ENCODE measurements around the gene LGALS9.
"Not testable (repeated sequence)": the region's sequence is repeated elsewhere in the genome, so short reads cannot be mapped to it uniquely, and the experiment has no call there.

The LGALS9 gene

GRCh38 chr17:27656620-27657019 lies 25.6 kb downstream of the LGALS9 start:
- not testable (repeated sequence) for H3K4me3 ChIP-seq (ENCODE audit: low read depth in 1 of 2, low read length in 2 of 2); H3K27ac ChIP-seq (ENCODE audit: low read length); H3K4me1 ChIP-seq (ENCODE audit: control insufficient read depth in 1 of 2, insufficient read depth in 2 of 2, low read length in 2 of 2); H3K27me3 ChIP-seq (ENCODE audit: low read depth, low read length); H3K36me3 ChIP-seq (ENCODE audit: control insufficient read depth in 1 of 2, insufficient read depth in 2 of 2, low read length in 2 of 2); H3K9me3 ChIP-seq (ENCODE audit: control insufficient read depth in 1 of 2, low read length in 2 of 2)

GRCh38 chr17:27657620-27658019 lies 26.6 kb downstream of the LGALS9 start:
- no peaks in the 10 kb centered on the region for H3K36me3 ChIP-seq (ENCODE audit: control insufficient read depth in 1 of 2, insufficient read depth in 2 of 2, low read length in 2 of 2)
- H3K27me3 ChIP-seq (ENCODE audit: low read depth, low read length) = no peaks in the 10 kb centered on the region
- H3K4me1 ChIP-seq (ENCODE audit: control insufficient read depth in 1 of 2, insufficient read depth in 2 of 2, low read length in 2 of 2) = no peaks in the 10 kb centered on the region
- H3K27ac ChIP-seq (ENCODE audit: low read length) = no peak overlapping the region
- no peaks in the 10 kb centered on the region for H3K9me3 ChIP-seq (ENCODE audit: control insufficient read depth in 1 of 2, low read length in 2 of 2)
- H3K4me3 ChIP-seq (ENCODE audit: low read depth in 1 of 2, low read length in 2 of 2) = no peak overlapping the region

GRCh38 chr17:27659683-27660082 lies 28.7 kb downstream of the LGALS9 start:
- Histone ChIP-seq H3K27me3 (ENCODE audit: low read depth, low read length) (no peaks in the 10 kb centered on the region), H3K4me3 (ENCODE audit: low read depth in 1 of 2, low read length in 2 of 2) (no peak overlapping the region), H3K36me3 (ENCODE audit: control insufficient read depth in 1 of 2, insufficient read depth in 2 of 2, low read length in 2 of 2) (no peaks in the 10 kb centered on the region), H3K9me3 (ENCODE audit: control insufficient read depth in 1 of 2, low read length in 2 of 2) (no peaks in the 10 kb centered on the region), H3K4me1 (ENCODE audit: control insufficient read depth in 1 of 2, insufficient read depth in 2 of 2, low read length in 2 of 2) (no peaks in the 10 kb centered on the region), H3K27ac (ENCODE audit: low read length) (no peak overlapping the region)

- Histone ChIP-seq H3K4me1 (ENCODE audit: control insufficient read depth in 1 of 2, insufficient read depth in 2 of 2, low read length in 2 of 2) (no peaks in the 10 kb centered on the region), H3K9me3 (ENCODE audit: control insufficient read depth in 1 of 2, low read length in 2 of 2) (no peaks in the 10 kb centered on the region), H3K36me3 (ENCODE audit: control insufficient read depth in 1 of 2, insufficient read depth in 2 of 2, low read length in 2 of 2) (no peaks in the 10 kb centered on the region), H3K27me3 (ENCODE audit: low read depth, low read length) (no peaks in the 10 kb centered on the region), H3K27ac (ENCODE audit: low read length) (no peak overlapping the region), H3K4me3 (ENCODE audit: low read depth in 1 of 2, low read length in 2 of 2) (no peak overlapping the region)
Measured at GRCh38 chr17:27660436-27660835, 29.4 kb downstream of the LGALS9 start.

GRCh38 chr17:27663936-27664605 lies 33.1 kb downstream of the LGALS9 start:
- no peaks in the 10 kb centered on the region for H3K9me3 ChIP-seq (ENCODE audit: control insufficient read depth in 1 of 2, low read length in 2 of 2)
- H3K4me3 ChIP-seq (ENCODE audit: low read depth in 1 of 2, low read length in 2 of 2) = no peak overlapping the region
- H3K27ac ChIP-seq (ENCODE audit: low read length) = no peak overlapping the region
- no peaks in the 10 kb centered on the region for H3K27me3 ChIP-seq (ENCODE audit: low read depth, low read length)
- H3K4me1 ChIP-seq (ENCODE audit: control insufficient read depth in 1 of 2, insufficient read depth in 2 of 2, low read length in 2 of 2) = no peaks in the 10 kb centered on the region
- no peaks in the 10 kb centered on the region for H3K36me3 ChIP-seq (ENCODE audit: control insufficient read depth in 1 of 2, insufficient read depth in 2 of 2, low read length in 2 of 2)

- no peaks in the 10 kb centered on the region for H3K36me3 ChIP-seq (ENCODE audit: control insufficient read depth in 1 of 2, insufficient read depth in 2 of 2, low read length in 2 of 2)
- no peaks in the 10 kb centered on the region for H3K4me1 ChIP-seq (ENCODE audit: control insufficient read depth in 1 of 2, insufficient read depth in 2 of 2, low read length in 2 of 2)
- H3K27ac ChIP-seq (ENCODE audit: low read length) = no peak overlapping the region
- no peaks in the 10 kb centered on the region for H3K9me3 ChIP-seq (ENCODE audit: control insufficient read depth in 1 of 2, low read length in 2 of 2)
- no peaks in the 10 kb centered on the region for H3K27me3 ChIP-seq (ENCODE audit: low read depth, low read length)
- no peak overlapping the region for H3K4me3 ChIP-seq (ENCODE audit: low read depth in 1 of 2, low read length in 2 of 2)
Measured at GRCh38 chr17:27664606-27664965, 33.6 kb downstream of the LGALS9 start.

- Histone ChIP-seq H3K9me3 (ENCODE audit: control insufficient read depth in 1 of 2, low read length in 2 of 2) (no peaks in the 10 kb centered on the region), H3K36me3 (ENCODE audit: control insufficient read depth in 1 of 2, insufficient read depth in 2 of 2, low read length in 2 of 2) (no peaks in the 10 kb centered on the region), H3K27ac (ENCODE audit: low read length) (no peak overlapping the region), H3K4me3 (ENCODE audit: low read depth in 1 of 2, low read length in 2 of 2) (no peak overlapping the region), H3K4me1 (ENCODE audit: control insufficient read depth in 1 of 2, insufficient read depth in 2 of 2, low read length in 2 of 2) (no peaks in the 10 kb centered on the region), H3K27me3 (ENCODE audit: low read depth, low read length) (no peaks in the 10 kb centered on the region)
Measured at GRCh38 chr17:27665549-27665948, 34.6 kb downstream of the LGALS9 start.

GRCh38 chr17:27666270-27666669 lies 35.3 kb downstream of the LGALS9 start:
- H3K27ac ChIP-seq (ENCODE audit: low read length); H3K36me3 ChIP-seq (ENCODE audit: control insufficient read depth in 1 of 2, insufficient read depth in 2 of 2, low read length in 2 of 2); H3K9me3 ChIP-seq (ENCODE audit: control insufficient read depth in 1 of 2, low read length in 2 of 2); H3K27me3 ChIP-seq (ENCODE audit: low read depth, low read length); H3K4me3 ChIP-seq (ENCODE audit: low read depth in 1 of 2, low read length in 2 of 2); H3K4me1 ChIP-seq (ENCODE audit: control insufficient read depth in 1 of 2, insufficient read depth in 2 of 2, low read length in 2 of 2): not testable (repeated sequence)

- Histone ChIP-seq H3K36me3 (ENCODE audit: control insufficient read depth in 1 of 2, insufficient read depth in 2 of 2, low read length in 2 of 2) (no peaks in the 10 kb centered on the region), H3K4me1 (ENCODE audit: control insufficient read depth in 1 of 2, insufficient read depth in 2 of 2, low read length in 2 of 2) (no peaks in the 10 kb centered on the region), H3K9me3 (ENCODE audit: control insufficient read depth in 1 of 2, low read length in 2 of 2) (no peaks in the 10 kb centered on the region), H3K27me3 (ENCODE audit: low read depth, low read length) (no peaks in the 10 kb centered on the region), H3K4me3 (ENCODE audit: low read depth in 1 of 2, low read length in 2 of 2) (no peak overlapping the region), H3K27ac (ENCODE audit: low read length) (no peak overlapping the region)
Measured at GRCh38 chr17:27666831-27667560, 36.0 kb downstream of the LGALS9 start.

GRCh38 chr17:27667656-27668487 lies 36.9 kb downstream of the LGALS9 start:
- no peaks in the 10 kb centered on the region for H3K4me1 ChIP-seq (ENCODE audit: control insufficient read depth in 1 of 2, insufficient read depth in 2 of 2, low read length in 2 of 2)
- H3K27ac ChIP-seq (ENCODE audit: low read length) = no peak overlapping the region
- no peaks in the 10 kb centered on the region for H3K9me3 ChIP-seq (ENCODE audit: control insufficient read depth in 1 of 2, low read length in 2 of 2)
- H3K27me3 ChIP-seq (ENCODE audit: low read depth, low read length) = no peaks in the 10 kb centered on the region
- no peak overlapping the region for H3K4me3 ChIP-seq (ENCODE audit: low read depth in 1 of 2, low read length in 2 of 2)
- no peaks in the 10 kb centered on the region for H3K36me3 ChIP-seq (ENCODE audit: control insufficient read depth in 1 of 2, insufficient read depth in 2 of 2, low read length in 2 of 2)

GRCh38 chr17:27668488-27668823 lies 37.5 kb downstream of the LGALS9 start:
- Histone ChIP-seq H3K36me3 (ENCODE audit: control insufficient read depth in 1 of 2, insufficient read depth in 2 of 2, low read length in 2 of 2) (no peaks in the 10 kb centered on the region), H3K27me3 (ENCODE audit: low read depth, low read length) (no peaks in the 10 kb centered on the region), H3K4me3 (ENCODE audit: low read depth in 1 of 2, low read length in 2 of 2) (no peak overlapping the region), H3K9me3 (ENCODE audit: control insufficient read depth in 1 of 2, low read length in 2 of 2) (no peaks in the 10 kb centered on the region), H3K27ac (ENCODE audit: low read length) (no peak overlapping the region), H3K4me1 (ENCODE audit: control insufficient read depth in 1 of 2, insufficient read depth in 2 of 2, low read length in 2 of 2) (no peaks in the 10 kb centered on the region)

All from muscle layer of duodenum (tissue), 2 donors.